DMS 273 (cell line): ENCODE measurements around the gene RINL.
"Not testable (repeated sequence)": the region's sequence is repeated elsewhere in the genome, so short reads cannot be mapped to it uniquely, and the experiment has no call there.

Experiments
- DNase-seq: peaks from one replicate; lab custom pipeline; 2025; ENCODE audit not compliant: unreplicated experiment; lab: John Stamatoyannopoulos, UW

The RINL gene

GRCh38 chr19:38878575-38879399 is 712 bp upstream of the RINL start:
- no peak for DNase-seq

GRCh38 chr19:38875656-38876395 is 2.2 kb downstream of the RINL start:
- no peak for DNase-seq

- not testable (repeated sequence) for DNase-seq
These were observed 4.7 kb downstream of the RINL start for GRCh38 chr19:38873400-38873799.

- DNase-seq: no peak
These were observed 7.5 kb downstream of the RINL start for GRCh38 chr19:38870612-38871011.

- no peak for DNase-seq
These were observed 8.1 kb downstream of the RINL start for GRCh38 chr19:38869836-38870607.

- DNase-seq: no peak
These were observed 8.8 kb downstream of the RINL start for GRCh38 chr19:38869160-38869835.

- no peak for DNase-seq
These were observed 9.5 kb downstream of the RINL start for GRCh38 chr19:38868551-38868950.

GRCh38 chr19:38867171-38867780 is 10.8 kb downstream of the RINL start:
- DNase-seq: no peak

GRCh38 chr19:38862321-38863059 is 15.6 kb downstream of the RINL start:
- peak; percentile 77 for DNase-seq

GRCh38 chr19:38861368-38861767 is 16.7 kb downstream of the RINL start:
- DNase-seq: no peak

- not testable (repeated sequence) for DNase-seq
These were observed 18.4 kb downstream of the RINL start for GRCh38 chr19:38859631-38860204.

- no peak for DNase-seq
These were observed 21.3 kb downstream of the RINL start for GRCh38 chr19:38856813-38857212.

- not testable (repeated sequence) for DNase-seq
These were observed 22.3 kb downstream of the RINL start for GRCh38 chr19:38855751-38856150.

- not testable (repeated sequence) for DNase-seq
These were observed 23.1 kb downstream of the RINL start for GRCh38 chr19:38854961-38855360.

GRCh38 chr19:38853214-38853613 is 24.9 kb downstream of the RINL start:
- DNase-seq: no peak

- peak; percentile 82 for DNase-seq
These were observed 25.6 kb downstream of the RINL start for GRCh38 chr19:38852231-38853044.

- DNase-seq: peak; percentile 98
These were observed 26.3 kb downstream of the RINL start for GRCh38 chr19:38851622-38852230.

GRCh38 chr19:38850976-38851621 is 27.0 kb downstream of the RINL start:
- peak; percentile 74 for DNase-seq
